HG02852 (cell line): Measurements from ENCODE around the gene C1orf174.
A peak's percentile ranks its signal among the peaks of the same experiment; 100 is the strongest.

Experiments used
- ATAC-seq: cut with Tn5 transposase; IDR thresholded peaks from one replicate; pipeline ENCODE4 v1.9.1; 2021; ENCODE audit warnings: mild to moderate bottlenecking, moderate library complexity; ENCODE audit not compliant: unreplicated experiment

C1orf174 gene

DNA sequence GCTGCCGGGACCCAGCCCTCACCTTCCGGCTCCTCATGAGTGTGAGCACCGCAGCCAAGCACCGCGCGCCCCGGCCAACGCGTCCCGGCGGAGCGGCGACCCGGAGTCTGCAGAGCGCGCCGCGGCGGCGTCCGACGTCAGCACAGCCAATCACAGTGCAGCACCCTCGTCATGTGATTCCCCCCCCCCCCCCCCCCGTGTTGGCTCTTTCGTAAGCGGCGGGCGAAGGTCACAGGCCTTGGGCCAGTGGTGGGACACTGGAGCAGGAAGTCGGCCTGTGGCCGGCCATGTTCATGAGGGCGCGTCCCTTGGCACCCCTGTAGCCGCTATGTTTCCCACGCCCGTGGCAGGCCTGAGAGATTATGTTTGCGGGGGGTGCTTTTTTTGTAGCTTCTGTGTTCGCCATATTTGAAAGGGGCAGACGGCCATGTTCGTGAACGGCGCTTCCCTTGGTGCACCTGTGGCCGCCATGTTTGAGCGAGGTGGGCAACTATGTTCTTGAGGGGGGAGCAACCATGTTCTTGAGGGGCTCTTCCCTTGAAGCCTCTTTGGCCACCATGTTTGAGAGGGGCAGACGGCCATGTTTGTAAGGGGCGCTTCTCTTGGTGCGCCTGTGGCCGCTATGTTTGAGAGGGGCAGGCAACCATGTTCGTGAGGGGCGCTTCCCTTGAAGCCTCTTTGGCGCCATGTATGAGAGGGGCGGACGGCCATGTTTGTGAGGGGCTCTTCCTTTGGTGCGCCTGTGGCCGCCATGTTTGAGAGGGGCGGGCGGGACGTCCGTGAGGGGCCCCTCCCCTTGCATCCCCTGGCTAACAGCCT lies at the start of gene C1orf174:
Gene C1orf174, minus strand, starts transcription at position 123 of the 819 bp plus-strand sequence. Its CDS starts 86 bp downstream, at position 37.
- peak; percentile 69 for ATAC-seq

GRCh38 chr1:3948344-3948743 lies 48.3 kb upstream of the C1orf174 start:
- ATAC-seq = no peak

DNA sequence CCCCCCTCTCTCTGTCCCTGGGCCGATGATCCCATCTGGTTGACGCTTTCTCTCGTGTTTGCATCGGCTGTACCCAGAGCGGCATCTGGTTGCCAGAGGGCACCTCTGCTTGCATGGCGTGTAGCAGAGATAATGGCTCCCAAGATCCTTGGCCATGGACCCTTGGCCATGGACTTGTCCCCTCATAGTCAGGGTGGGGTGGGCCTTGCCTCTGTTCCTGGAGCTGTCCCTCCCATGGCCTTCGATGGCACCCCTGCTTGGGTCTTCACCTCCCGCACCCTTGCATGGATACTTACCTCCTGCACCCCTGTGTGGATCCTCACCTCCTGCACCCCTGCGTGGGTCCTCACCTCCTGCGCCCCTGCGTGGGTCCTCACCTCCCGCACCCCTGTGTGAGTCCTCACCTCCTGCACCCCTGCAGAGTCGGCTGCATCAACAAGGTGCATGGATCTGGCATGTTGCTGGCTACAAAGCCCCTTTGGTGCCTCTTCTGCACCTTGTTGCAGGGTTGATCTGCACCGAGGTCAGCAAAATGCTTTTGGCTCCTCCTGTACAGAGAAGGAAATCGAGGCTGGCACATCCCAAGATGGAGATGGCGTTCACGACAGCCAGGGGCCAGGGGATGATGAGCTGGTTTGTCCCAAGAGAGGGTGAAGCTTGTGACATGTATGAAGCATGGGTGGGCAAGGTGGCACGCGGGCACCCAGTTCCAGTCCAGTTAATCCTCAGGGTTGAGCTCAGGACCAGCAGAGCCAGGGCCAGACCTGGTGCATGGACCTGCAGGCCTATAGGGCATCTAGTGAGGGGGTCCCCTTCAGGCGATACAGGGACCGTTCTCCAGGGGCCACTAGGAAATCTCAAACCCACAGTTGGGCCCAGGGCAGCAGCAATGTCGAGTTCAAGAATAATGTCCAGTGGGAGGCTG lies 46.1 kb upstream of the C1orf174 start:
- ATAC-seq = no peak

GRCh38 chr1:3945222-3945621 lies 45.1 kb upstream of the C1orf174 start:
- no peak for ATAC-seq

DNA sequence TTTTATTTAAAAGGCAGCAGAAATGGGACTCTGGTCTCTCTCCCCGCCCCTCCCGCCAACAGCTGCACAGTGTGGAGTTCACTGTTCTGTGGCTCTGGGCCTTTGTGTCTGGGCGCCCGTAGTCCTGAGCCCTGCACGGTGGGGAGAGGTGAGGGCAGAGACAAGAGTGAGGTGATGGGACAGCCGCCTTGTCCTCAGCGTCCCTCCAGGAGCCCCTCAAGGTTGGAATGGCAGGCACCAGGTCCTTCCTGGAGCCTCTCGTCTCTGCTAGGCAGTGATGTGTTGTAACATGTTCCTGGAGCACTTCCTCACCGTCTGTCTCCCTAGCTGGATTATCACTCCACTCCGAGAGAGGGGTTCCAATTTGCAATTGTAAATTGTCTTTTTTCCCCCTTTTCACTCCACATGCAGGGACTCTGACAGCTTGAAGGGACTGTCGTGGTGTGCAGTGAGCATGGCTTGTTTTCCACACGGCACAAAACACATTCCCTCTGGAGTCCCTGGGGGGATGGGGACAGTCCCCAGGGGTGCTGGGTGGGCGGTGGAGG lies 44.6 kb upstream of the C1orf174 start:
- ATAC-seq = no peak

DNA sequence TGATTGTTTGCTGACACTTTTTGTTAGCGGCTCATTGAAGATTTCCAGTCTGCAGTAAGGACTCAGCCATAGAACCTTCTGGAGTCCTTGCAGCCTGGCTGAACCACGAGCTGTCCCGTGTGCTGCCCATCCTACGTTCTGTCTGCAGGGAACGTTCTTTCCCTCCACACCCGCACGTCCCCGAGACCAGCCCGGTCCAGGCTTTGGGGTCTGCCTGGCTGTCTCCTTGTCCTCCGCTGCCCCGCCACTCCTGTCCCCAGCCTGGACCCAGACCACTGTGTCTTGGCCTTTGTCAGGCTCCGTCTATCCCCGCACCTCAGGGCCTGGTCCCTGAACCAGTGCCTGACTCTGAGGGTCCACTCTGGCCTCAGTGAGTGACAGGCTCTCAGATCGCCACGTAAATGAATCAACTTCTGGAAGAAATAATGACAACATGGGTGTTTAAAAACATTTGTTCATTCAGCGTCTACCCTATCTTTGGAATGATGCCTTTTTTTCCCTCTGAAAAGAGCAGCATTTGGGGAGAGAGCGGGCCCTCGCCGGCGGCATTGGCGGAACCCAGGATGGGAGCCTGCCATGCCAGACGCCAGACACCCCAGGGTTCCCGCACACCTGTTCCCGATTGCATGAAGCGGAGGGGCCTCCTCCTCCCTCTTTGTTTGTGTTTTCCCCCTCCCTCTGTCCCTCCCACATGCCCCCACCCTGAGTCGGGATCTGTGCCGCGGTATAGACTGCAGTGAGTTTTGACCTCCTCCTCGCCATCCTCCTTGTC lies 43.9 kb upstream of the C1orf174 start:
- ATAC-seq = no peak

DNA sequence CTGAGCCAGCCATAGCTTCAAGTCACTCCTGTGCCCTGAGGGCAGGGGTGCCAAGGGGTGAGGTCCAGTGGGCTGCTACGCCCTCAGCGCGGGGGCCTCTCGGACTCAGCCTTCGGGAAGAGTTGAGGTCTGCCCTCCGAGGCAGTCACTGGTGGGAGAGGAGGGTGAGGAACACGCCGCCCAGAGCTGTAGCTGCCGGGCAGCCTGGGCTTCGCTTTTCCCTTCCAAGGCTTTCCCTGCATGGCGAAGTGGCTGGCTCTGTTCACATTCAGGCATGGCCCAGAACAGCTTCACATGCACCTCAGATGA lies 43.0 kb upstream of the C1orf174 start:
- no peak for ATAC-seq

DNA sequence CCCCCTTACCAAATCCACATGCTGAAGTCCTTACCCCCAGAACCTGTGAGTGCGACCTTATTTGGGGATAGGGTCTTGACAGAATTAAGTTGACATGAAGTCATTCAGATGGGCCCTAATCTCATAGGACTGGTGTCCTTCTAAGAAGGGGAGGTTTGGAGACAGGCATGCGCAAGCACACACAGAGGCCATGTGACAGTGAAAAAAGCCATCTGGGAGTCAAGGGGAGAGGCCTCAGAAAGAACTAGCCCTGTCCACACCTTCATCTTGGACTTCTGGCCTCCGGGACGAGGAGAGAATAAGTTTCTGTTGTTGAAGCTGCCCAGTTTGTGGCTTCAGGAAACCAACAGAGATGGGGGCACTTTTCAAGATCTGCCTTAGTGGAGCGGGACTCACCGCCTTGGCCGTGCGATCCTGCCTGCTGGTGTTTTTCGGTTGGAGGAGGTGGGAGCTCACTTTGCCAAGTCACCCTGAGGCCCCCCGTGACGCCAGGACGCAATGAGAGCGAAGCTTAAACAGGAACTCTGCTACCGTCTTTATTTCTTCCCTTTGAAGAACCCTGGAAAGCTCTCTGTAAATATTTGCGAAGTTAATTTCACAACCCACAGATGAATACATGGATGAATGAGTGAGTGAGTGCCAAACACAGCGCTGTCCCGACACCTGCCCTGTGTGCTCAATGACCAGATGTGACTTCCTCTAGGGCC lies 42.5 kb upstream of the C1orf174 start:
- ATAC-seq = no peak

GRCh38 chr1:3940754-3941345 lies 40.8 kb upstream of the C1orf174 start:
- no peak for ATAC-seq

- ATAC-seq = no peak
These were observed 40.1 kb upstream of the C1orf174 start for GRCh38 chr1:3940081-3940753.

DNA sequence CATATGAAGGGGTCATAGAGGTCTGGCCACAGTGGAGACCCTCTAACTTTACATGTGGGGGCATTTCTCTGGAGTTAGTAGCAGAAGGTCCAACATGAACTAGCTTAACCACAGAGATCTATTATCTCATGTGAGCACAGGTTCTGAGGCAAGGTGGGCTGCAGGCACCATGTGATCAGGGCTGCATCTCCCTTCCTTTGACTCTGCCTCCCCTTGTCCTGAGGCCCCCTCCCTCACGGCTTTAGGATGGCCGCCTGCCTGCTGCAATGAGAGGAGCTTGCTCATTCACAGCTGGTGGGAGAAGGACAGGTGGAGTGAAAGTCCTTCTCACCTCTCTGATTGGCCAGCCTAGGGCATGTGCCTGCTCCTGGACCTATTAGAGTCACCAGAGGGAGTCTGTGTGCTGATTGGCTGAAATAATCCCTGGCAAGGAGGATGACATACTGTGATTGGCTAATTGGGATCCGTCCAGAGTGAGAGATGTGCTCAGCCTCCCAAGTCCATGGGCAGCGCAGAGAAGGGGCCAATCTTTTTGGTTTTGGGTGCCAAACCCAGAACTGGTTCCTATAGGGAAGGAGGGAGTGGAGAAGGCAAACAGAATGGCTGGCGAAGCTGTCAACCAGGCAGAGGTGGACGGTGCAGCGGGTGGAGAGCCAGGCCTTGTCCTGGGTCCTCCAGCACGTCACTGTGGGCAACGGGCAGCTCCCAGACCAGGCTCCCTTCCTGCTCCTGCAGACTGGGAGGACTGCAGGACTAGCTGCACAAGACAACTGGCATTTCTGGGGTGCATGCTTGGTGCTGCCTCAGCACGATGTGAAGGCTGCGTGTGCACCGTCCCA lies 39.4 kb upstream of the C1orf174 start:
- ATAC-seq = no peak

- ATAC-seq = no peak
These were observed 32.3 kb upstream of the C1orf174 start for GRCh38 chr1:3932156-3932919.

GRCh38 chr1:3931007-3931912 lies 31.2 kb upstream of the C1orf174 start:
- no peak for ATAC-seq

GRCh38 chr1:3930301-3931006 lies 30.4 kb upstream of the C1orf174 start:
- no peak for ATAC-seq

DNA sequence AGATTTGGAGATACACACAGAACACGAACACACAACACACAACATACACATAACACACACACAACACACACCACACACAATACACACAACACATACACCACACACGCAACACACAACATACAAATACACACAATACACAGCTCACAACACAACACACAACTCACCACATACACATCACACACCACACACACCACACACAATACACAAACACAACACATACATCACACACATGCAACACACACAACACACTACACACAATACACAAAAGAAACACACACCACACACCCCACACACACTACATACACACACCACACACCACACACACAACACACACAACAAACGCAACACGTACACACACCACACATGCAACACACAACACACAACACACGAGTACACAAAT lies 29.1 kb upstream of the C1orf174 start:
- no peak for ATAC-seq

- no peak for ATAC-seq
These were observed 28.5 kb upstream of the C1orf174 start for GRCh38 chr1:3928586-3928985.
